Breast epithelium (tissue), 4 donors: ENCODE measurements around the gene SLC15A3. TPM values are rescaled to one million over a fixed set of nuclear protein-coding genes. Genes with fewer than 3 reads are reported as not detected.
"Not testable (repeated sequence)": the region's sequence is repeated elsewhere in the genome, so short reads cannot be mapped to it uniquely, and the experiment has no call there.

ENCODE experiments used
- DNase-seq, 2 donors: peaks; one replicate each; pipeline ENCODE4 v3.0.0-alpha.2; 2019; ENCODE audit warnings: low spot score in 2 of 2
- H3K27ac ChIP-seq, 2 donors: fragments of 200-600 bp; sonication (generic) in 1 of 2; one replicate each; pipeline ENCODE4 v1.5.1; 2016 to 2019; ENCODE audit warnings: mild to moderate bottlenecking in 1 of 2
- H3K27me3 ChIP-seq, 2 donors: fragments of 200-600 bp; sonication (generic) in 1 of 2; one replicate each; pipeline versions ENCODE4 v1.5.1 to v1.6.0; 2017 to 2019; ENCODE audit warnings: control low read depth in 1 of 2, mild to moderate bottlenecking in 1 of 2
- H3K36me3 ChIP-seq: fragments of 200-600 bp; one replicate; pipeline ENCODE4 v1.5.1; 2019
- H3K4me1 ChIP-seq, 2 donors: fragments of 200-600 bp; sonication (generic); one replicate each; pipeline ENCODE4 v1.5.1; 2016 to 2019; ENCODE audit warnings: control low read depth in 1 of 2
- H3K4me3 ChIP-seq, 3 donors: fragments of 200-600 bp; sonication (generic); 1 replicate in 2 of 3; 2 replicates in 1 of 3; pipeline ENCODE4 v1.5.1; 2016 to 2019; ENCODE audit warnings: mild to moderate bottlenecking in 3 of 3, moderate library complexity in 2 of 3
- H3K9me3 ChIP-seq, 2 donors: fragments of 200-600 bp; sonication (generic) in 1 of 2; one replicate each; pipeline ENCODE4 v1.5.1; 2016 to 2019; ENCODE audit warnings: control low read depth in 1 of 2
- CTCF ChIP-seq, 3 donors: fragments of 450-650 bp; IDR thresholded peaks; one replicate each; pipeline ENCODE4 v1.5.1; 2016 to 2017; ENCODE audit warnings: antibody characterized with exemption in 3 of 3, mild to moderate bottlenecking in 3 of 3, moderate library complexity in 3 of 3
- POLR2A ChIP-seq: fragments of 450-650 bp; IDR thresholded peaks from one replicate; pipeline ENCODE4 v1.6.1; 2016; ENCODE audit warnings: antibody characterized with exemption, mild to moderate bottlenecking, moderate library complexity
- POLR2AphosphoS5 ChIP-seq, 3 donors: sonication (generic); formaldehyde crosslinking; IDR thresholded peaks; one replicate each; pipeline ENCODE4 v1.6.1; 2017; ENCODE audit warnings: antibody characterized with exemption in 3 of 3
- intact Hi-C: fragments of 100-400 bp; cut with DNase I; formaldehyde crosslinking; loops from one replicate; pipeline ENCODE4 v1.15.1; 2023; ENCODE audit warnings: low total_unique reads
- total RNA-seq, 3 donors: library from RNA; depleted of rRNA; stranded (reverse); fragments of >200 nt; gene quantifications; one replicate each; pipeline ENCODE4 v1.1.0, GENCODE V29; 2016

SLC15A3 gene
- total RNA-seq, 3 donors from 2014 or later = 8.8 to 23.2 (median 20.8) TPM

GRCh38 chr11:60910281-60910687, 41.7 kb downstream of the SLC15A3 start:
- no peaks in the 10 kb centered on the region for H3K27me3 ChIP-seq
- no peaks in the 10 kb centered on the region for H3K36me3 ChIP-seq
- no peak for TF ChIP-seq CTCF (IDR thresholded peaks at IDR 0.05)
- no peak for TF ChIP-seq POLR2A
- TF ChIP-seq POLR2AphosphoS5 (IDR thresholded peaks at IDR 0.05) = no peak
- no peaks in the 10 kb centered on the region for H3K9me3 ChIP-seq
- H3K27ac ChIP-seq = no peak overlapping the region
- DNase-seq = no peak
- no peak overlapping the region for H3K4me3 ChIP-seq
- H3K4me1 ChIP-seq = peaks cover 0 to 2% of the 10 kb centered on the region in 2 donors
- intact Hi-C loops = no loop called here

- H3K4me3 ChIP-seq, DNase-seq, H3K9me3 ChIP-seq, H3K27me3 ChIP-seq, H3K27ac ChIP-seq, H3K4me1 ChIP-seq, H3K36me3 ChIP-seq: not testable (repeated sequence)
- intact Hi-C loops = loop anchor here (10.0 kb wide), 1 partner anchor 75 kb away; no protein-coding TSS in a partner anchor
These were observed 42.2 kb downstream of the SLC15A3 start for GRCh38 chr11:60909680-60910280.

- Histone ChIP-seq H3K9me3 (no peaks in the 10 kb centered on the region), H3K27ac (no peak overlapping the region), H3K36me3 (no peaks in the 10 kb centered on the region), H3K27me3 (no peaks in the 10 kb centered on the region), H3K4me3 (no peak overlapping the region), H3K4me1 (peaks cover 0 to 16% of the 10 kb centered on the region in 2 donors)
- DNase-seq = no peak
- intact Hi-C loops = loop anchor here (10.0 kb wide), 1 partner anchor 74 kb away; no protein-coding TSS in a partner anchor
- TF ChIP-seq POLR2AphosphoS5 (IDR thresholded peaks at IDR 0.05) (no peak), POLR2A (no peak), CTCF (IDR thresholded peaks at IDR 0.05) (no peak)
These were observed 43.2 kb downstream of the SLC15A3 start for GRCh38 chr11:60908803-60909202.

GRCh38 chr11:60906132-60906972, 45.6 kb downstream of the SLC15A3 start, which contains the start of gene PRPF19:
Gene PRPF19, minus strand, starts transcription at chr11:60906585. Its CDS starts 203 bp downstream, at chr11:60906382.
- H3K36me3 ChIP-seq = no peaks in the 10 kb centered on the region
- H3K9me3 ChIP-seq = no peaks in the 10 kb centered on the region
- DNase-seq = peak; percentile 96
- TF ChIP-seq CTCF (IDR thresholded peaks at IDR 0.05) = no peak
- TF ChIP-seq POLR2AphosphoS5 (IDR thresholded peaks at IDR 0.05) = peak; percentile 63 to 89 (median 83)
- TF ChIP-seq POLR2A = peak; percentile 67
- no peaks in the 10 kb centered on the region for H3K27me3 ChIP-seq
- intact Hi-C loops = loop anchor here (10.0 kb wide), 1 partner anchor 72 kb away; no protein-coding TSS in a partner anchor
- H3K4me3 ChIP-seq = peak within 1 kb of the TSS; percentile 80 to 100 (median 91)
- peak within 1 kb of the TSS; percentile 96 to 97 for H3K27ac ChIP-seq
- peaks cover 0 to 16% of the 10 kb centered on the region in 2 donors for H3K4me1 ChIP-seq

- intact Hi-C loops = loop anchor here (10.0 kb wide), 1 partner anchor 71 kb away; no protein-coding TSS in a partner anchor
- peaks cover 3% of the 10 kb centered on the region for H3K36me3 ChIP-seq
- no peak for DNase-seq
- peak overlapping the region; percentile 96 to 97 for H3K27ac ChIP-seq
- H3K4me1 ChIP-seq = peaks cover 0 to 16% of the 10 kb centered on the region in 2 donors
- TF ChIP-seq POLR2A (no peak), CTCF (IDR thresholded peaks at IDR 0.05) (no peak), POLR2AphosphoS5 (IDR thresholded peaks at IDR 0.05) (no peak)
- H3K4me3 ChIP-seq = peak overlapping the region; percentile 80 to 100 (median 91)
- H3K27me3 ChIP-seq = no peaks in the 10 kb centered on the region
- H3K9me3 ChIP-seq = no peaks in the 10 kb centered on the region
These were observed 46.3 kb downstream of the SLC15A3 start for GRCh38 chr11:60905551-60906113.
